ENCODE measurements around the gene MYLK3. TPM values are rescaled to one million over a fixed set of nuclear protein-coding genes. Genes with fewer than 3 reads are reported as not detected.
A peak's percentile ranks its signal among the peaks of the same experiment; 100 is the strongest.
"Not testable (repeated sequence)": the region's sequence is repeated elsewhere in the genome, so short reads cannot be mapped to it uniquely, and the experiment has no call there.

Gene MYLK3
- polyA plus RNA-seq, 3 donors, result 0.32 TPM; not detected in 2

DNA sequence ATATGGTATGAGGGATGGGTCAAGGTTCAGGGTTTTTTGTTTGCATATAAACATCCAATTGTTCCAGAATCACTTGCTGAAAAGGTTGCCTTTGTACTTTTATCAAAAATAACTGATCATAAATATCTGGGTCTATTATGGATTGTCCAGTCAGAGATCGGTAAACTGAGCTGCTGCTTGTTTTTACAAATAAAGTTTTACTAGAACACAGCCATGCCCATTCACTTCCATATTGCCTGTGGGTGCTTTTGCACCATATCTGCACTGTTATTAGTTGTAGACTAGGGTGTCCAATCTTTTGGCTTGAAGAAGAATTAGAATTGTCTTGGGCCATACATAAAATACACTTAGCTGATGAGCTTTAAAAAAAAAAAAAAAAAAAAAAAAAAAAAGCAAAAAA is 70.2 kb downstream of the MYLK3 start:
- not testable (repeated sequence) for H3K9me3 Mint-ChIP-seq; H3K9me3 ChIP-seq (replicated peaks in 1 of 2; ENCODE audit: control insufficient read depth in 1 of 2, insufficient read depth in 1 of 2, low read length in 2 of 2); H2AFZ ChIP-seq (ENCODE audit: insufficient read depth, low read depth, low read length, poor library complexity, severe bottlenecking); H3K9ac ChIP-seq (ENCODE audit: insufficient read depth, low read length, poor library complexity, severe bottlenecking); H3K4me2 ChIP-seq (replicated peaks; ENCODE audit: extremely low read depth, low read length, poor library complexity, severe bottlenecking); H3K4me1 ChIP-seq (ENCODE audit: control insufficient read depth in 1 of 2, insufficient read depth in 2 of 2, low read length in 2 of 2); H3K4me1 Mint-ChIP-seq; H3K27me3 Mint-ChIP-seq (ENCODE audit: low read depth in 3 of 3); H3K4me3 Mint-ChIP-seq; H3K27ac ChIP-seq (ENCODE audit: low read depth in 1 of 2, low read length in 2 of 2); DNase-seq; H3K27me3 ChIP-seq (ENCODE audit: control insufficient read depth in 2 of 2, insufficient read depth in 2 of 2, low read length in 2 of 2); H3K4me3 ChIP-seq (replicated peaks in 1 of 3; ENCODE audit: low read depth in 2 of 3, low read length in 3 of 3)
- Histone ChIP-seq H3K79me2 (ENCODE audit: insufficient read depth, low read length) (peaks cover 30% of the 10 kb centered on the region), H4K20me1 (ENCODE audit: insufficient read depth, low read length) (peaks cover 36% of the 10 kb centered on the region), H3K36me3 (replicated peaks in 1 of 2; ENCODE audit: control insufficient read depth in 1 of 2, insufficient read depth in 2 of 2, low read length in 2 of 2) (peaks cover 89 to 95% of the 10 kb centered on the region in 2 donors)
- H3K27ac Mint-ChIP-seq, result peak overlapping the region in 1 of 7 donors; percentile 53
- intact Hi-C loops (cut with micrococcal nuclease), result loop anchor here (10.0 kb wide), 1 partner anchor 227 kb away; no protein-coding TSS in a partner anchor
- H3K36me3 Mint-ChIP-seq, result peaks cover 67 to 88% of the 10 kb centered on the region in 2 donors
- no CpG with 5 or more reads among the region's 1 CpG for WGBS (ENCODE audit: insufficient coverage)

DNA sequence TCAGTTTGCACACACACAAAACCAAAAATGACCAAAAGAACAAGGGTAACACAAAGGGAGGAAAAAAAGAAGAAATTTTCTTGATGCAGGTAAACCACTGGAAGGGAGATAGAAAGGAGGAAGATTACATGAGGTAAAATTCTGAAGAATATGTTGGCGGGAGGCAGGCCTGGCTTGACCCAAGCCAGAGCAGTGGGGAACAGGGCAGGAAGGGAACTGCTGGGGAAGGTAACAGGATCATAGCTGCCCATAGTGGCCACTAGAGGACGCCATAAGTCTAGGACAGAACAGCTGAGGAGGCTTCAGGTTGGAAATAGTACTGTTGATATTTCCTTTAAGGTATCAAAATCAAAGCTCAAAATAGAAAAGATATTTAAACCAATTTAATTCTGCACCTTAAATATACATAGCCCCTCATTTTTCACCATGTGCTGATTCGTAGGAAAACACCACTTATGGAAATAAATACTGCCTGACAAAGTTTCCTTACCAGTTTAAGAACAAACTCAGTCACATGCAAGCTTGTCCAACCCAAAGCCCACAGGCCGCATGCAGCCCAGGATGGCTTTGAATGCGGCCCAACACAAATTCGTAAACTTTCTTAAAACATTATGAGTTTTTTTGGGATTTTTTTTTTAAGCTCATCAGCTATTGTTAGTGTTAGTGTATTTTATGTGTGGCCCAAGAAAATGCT is 74.7 kb downstream of the MYLK3 start:
- H3K27ac Mint-ChIP-seq, result peak overlapping the region in 3 of 7 donors; percentile 14 to 44 (median 22)
- WGBS (ENCODE audit: insufficient coverage), result 78% methylated on average over 4 of the region's 6 CpGs
- intact Hi-C loops (cut with micrococcal nuclease), result loop anchor here (5.0 to 10.0 kb wide), 2 partner anchors 129 to 231 kb away; no protein-coding TSS in a partner anchor

More for the DNA sequence above, 74.7 kb downstream of the MYLK3 start:
- Mint-ChIP-seq H3K4me3 (no peak overlapping the region), H3K9me3 (no peaks in the 10 kb centered on the region), H3K36me3 (peaks cover 74 to 94% of the 10 kb centered on the region in 2 donors), H3K4me1 (no peaks in the 10 kb centered on the region), H3K27me3 (ENCODE audit: low read depth in 3 of 3) (no peaks in the 10 kb centered on the region)
- Histone ChIP-seq H3K27me3 (ENCODE audit: control insufficient read depth in 2 of 2, insufficient read depth in 2 of 2, low read length in 2 of 2) (no peaks in the 10 kb centered on the region), H3K4me1 (ENCODE audit: control insufficient read depth in 1 of 2, insufficient read depth in 2 of 2, low read length in 2 of 2) (no peaks in the 10 kb centered on the region), H3K4me2 (replicated peaks; ENCODE audit: extremely low read depth, low read length, poor library complexity, severe bottlenecking) (no peak overlapping the region), H2AFZ (ENCODE audit: insufficient read depth, low read depth, low read length, poor library complexity, severe bottlenecking) (no peak overlapping the region), H3K9ac (ENCODE audit: insufficient read depth, low read length, poor library complexity, severe bottlenecking) (no peak overlapping the region), H3K79me2 (ENCODE audit: insufficient read depth, low read length) (peaks cover 16% of the 10 kb centered on the region), H3K4me3 (replicated peaks in 1 of 3; ENCODE audit: low read depth in 2 of 3, low read length in 3 of 3) (no peak overlapping the region), H4K20me1 (ENCODE audit: insufficient read depth, low read length) (peaks cover 39% of the 10 kb centered on the region), H3K27ac (ENCODE audit: low read depth in 1 of 2, low read length in 2 of 2) (peak overlapping the region in 1 of 2 donors; percentile 36), H3K36me3 (replicated peaks in 1 of 2; ENCODE audit: control insufficient read depth in 1 of 2, insufficient read depth in 2 of 2, low read length in 2 of 2) (peaks cover 97 to 98% of the 10 kb centered on the region in 2 donors), H3K9me3 (replicated peaks in 1 of 2; ENCODE audit: control insufficient read depth in 1 of 2, insufficient read depth in 1 of 2, low read length in 2 of 2) (no peaks in the 10 kb centered on the region)
- DNase-seq, result peak; percentile 61 to 71 (median 69)
- TF ChIP-seq, protein P1, sequence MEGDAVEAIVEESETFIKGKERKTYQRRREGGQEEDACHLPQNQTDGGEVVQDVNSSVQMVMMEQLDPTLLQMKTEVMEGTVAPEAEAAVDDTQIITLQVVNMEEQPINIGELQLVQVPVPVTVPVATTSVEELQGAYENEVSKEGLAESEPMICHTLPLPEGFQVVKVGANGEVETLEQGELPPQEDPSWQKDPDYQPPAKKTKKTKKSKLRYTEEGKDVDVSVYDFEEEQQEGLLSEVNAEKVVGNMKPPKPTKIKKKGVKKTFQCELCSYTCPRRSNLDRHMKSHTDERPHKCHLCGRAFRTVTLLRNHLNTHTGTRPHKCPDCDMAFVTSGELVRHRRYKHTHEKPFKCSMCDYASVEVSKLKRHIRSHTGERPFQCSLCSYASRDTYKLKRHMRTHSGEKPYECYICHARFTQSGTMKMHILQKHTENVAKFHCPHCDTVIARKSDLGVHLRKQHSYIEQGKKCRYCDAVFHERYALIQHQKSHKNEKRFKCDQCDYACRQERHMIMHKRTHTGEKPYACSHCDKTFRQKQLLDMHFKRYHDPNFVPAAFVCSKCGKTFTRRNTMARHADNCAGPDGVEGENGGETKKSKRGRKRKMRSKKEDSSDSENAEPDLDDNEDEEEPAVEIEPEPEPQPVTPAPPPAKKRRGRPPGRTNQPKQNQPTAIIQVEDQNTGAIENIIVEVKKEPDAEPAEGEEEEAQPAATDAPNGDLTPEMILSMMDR (IDR thresholded peaks at IDR 0.05), result peak; percentile 97
